Panc1 (cell line): ENCODE measurements around the gene TIMM44. TPM values are rescaled to one million over a fixed set of nuclear protein-coding genes. Genes with fewer than 3 reads are reported as not detected.

Source experiments
- ATAC-seq: fragments of 200-7000 bp; cut with Tn5 transposase; 2 replicates; pipeline ENCODE4 v1.9.1; 2020; ENCODE audit warnings: mild to moderate bottlenecking, moderate library complexity
- BruUV-seq: library from RNA; stranded (reverse); fragments of 400-500 nt; replicated peaks from 2 replicates; lab custom pipeline; 2021; lab: Mats Ljungman, UMichigan
- CTCF ChIA-PET: fragments of 300-600 bp; sonication (Branson Sonifier 250); formaldehyde crosslinking; loops from one replicate; lab custom pipeline; 2022; ENCODE audit warnings: antibody characterized with exemption; lab: Charles Lee
- POLR2A ChIA-PET: fragments of 300-600 bp; sonication (Branson Sonifier 250); formaldehyde crosslinking; loops from one replicate; lab custom pipeline; 2022; ENCODE audit warnings: antibody characterized with exemption; lab: Charles Lee
- DNase-seq: peaks from one replicate; pipeline ENCODE4 v3.0.0-alpha.2; 2010; ENCODE audit warnings: low read depth, low spot score
- H3K27ac ChIP-seq: 2 replicates; pipeline ENCODE4 v1.5.1; 2011; ENCODE audit warnings: mild to moderate bottlenecking, low read length, inconsistent platforms
- H3K27me3 ChIP-seq: fragments of 200-500 bp; sonication (Bioruptor generic); 2 replicates; pipeline ENCODE4 v1.6.0; 2014; ENCODE audit warnings: low read length, inconsistent platforms; ENCODE audit not compliant: control insufficient read depth, insufficient read depth
- H3K36me3 ChIP-seq: fragments of 200-500 bp; sonication (Bioruptor generic); 2 replicates; pipeline ENCODE4 v1.5.1; 2014; ENCODE audit warnings: inconsistent platforms, mild to moderate bottlenecking, low read length, moderate library complexity; ENCODE audit not compliant: control insufficient read depth, insufficient read depth
- H3K4me1 ChIP-seq: 2 replicates; pipeline ENCODE4 v1.5.1; 2011; ENCODE audit warnings: inconsistent platforms, mild to moderate bottlenecking, low read length, moderate library complexity; ENCODE audit not compliant: control insufficient read depth, insufficient read depth
- H3K4me3 ChIP-seq, 2 experiments: 2 replicates each; pipeline ENCODE4 v1.5.1; 2011 to 2012; ENCODE audit warnings: low read depth in 2 of 2, low read length in 2 of 2, mild to moderate bottlenecking in 2 of 2, inconsistent platforms in 1 of 2, moderate library complexity in 1 of 2
- H3K9me3 ChIP-seq: fragments of 200-500 bp; sonication (Bioruptor generic); 2 replicates; pipeline ENCODE4 v1.5.1; 2014; ENCODE audit warnings: low read depth, mild to moderate bottlenecking, inconsistent platforms, low read length, moderate library complexity; ENCODE audit not compliant: control insufficient read depth, insufficient read depth
- CTCF ChIP-seq: fragments of 450-650 bp; IDR thresholded peaks from 2 replicates; pipeline ENCODE4 v1.5.1; 2017; ENCODE audit warnings: mild to moderate bottlenecking
- POLR2AphosphoS5 ChIP-seq: IDR thresholded peaks from 2 replicates; pipeline ENCODE4 v1.6.1; 2012; ENCODE audit warnings: mild to moderate bottlenecking, low read depth, low read length, moderate library complexity
- REST ChIP-seq, 2 experiments: IDR thresholded peaks; 2 replicates each; pipeline ENCODE4 v1.6.1; 2011 to 2012; ENCODE audit warnings: low read depth in 2 of 2, control low read depth in 1 of 2, low read length in 1 of 2, mild to moderate bottlenecking in 1 of 2, moderate library complexity in 1 of 2; ENCODE audit not compliant: insufficient read depth in 1 of 2
- SIN3A ChIP-seq: IDR thresholded peaks from 2 replicates; pipeline ENCODE4 v1.6.1; 2012; ENCODE audit warnings: low read depth, mild to moderate bottlenecking, low read length, moderate library complexity, borderline replicate concordance; ENCODE audit not compliant: insufficient read depth
- TCF7L2 ChIP-seq: IDR thresholded peaks from 2 replicates; pipeline ENCODE4 v1.6.1; 2011; ENCODE audit warnings: mild to moderate bottlenecking, low read depth, low read length, inconsistent platforms
- in situ Hi-C: cut with HindIII; loops from 2 replicates; pipeline ENCODE4 v1.10.0; 2016; ENCODE audit warnings: low sequenced_read_pairs, low pct_unique_long_range_greater_than_20kb
- intact Hi-C: fragments of 100-400 bp; cut with micrococcal nuclease; formaldehyde crosslinking; loops from one replicate; pipeline ENCODE4 v1.10.0; 2022; ENCODE audit not compliant: unreplicated experiment
- total RNA-seq: library from RNA; stranded (reverse); gene quantifications from one replicate; pipeline ENCODE4 v1.2.1, GENCODE V29; 2021; ENCODE audit not compliant: unreplicated experiment

Gene TIMM44
- total RNA-seq, 1 experiment from 2014 or later: 105 TPM

- no peak overlapping the region for H3K4me3 ChIP-seq
- TF ChIP-seq POLR2AphosphoS5 (no peak), CTCF (no peak), SIN3A (no peak), REST (IDR thresholded peaks at IDR 0.05; ENCODE audit: insufficient read depth in 1 of 2, low read depth in 2 of 2, low read length in 1 of 2) (no peak), TCF7L2 (no peak)
- DNase-seq (no peak), ATAC-seq (no peak)
- H3K4me1 ChIP-seq: no peaks in the 10 kb centered on the region
- H3K9me3 ChIP-seq: no peaks in the 10 kb centered on the region
- in situ Hi-C loops: no loop called here
- peaks cover 3% of the 10 kb centered on the region; the same call in 1 of the 2 replicates for H3K36me3 ChIP-seq
- CTCF ChIA-PET: no interaction called here
- intact Hi-C loops: no loop called here
- H3K27ac ChIP-seq: no peak overlapping the region
- BruUV-seq: no TSS peak
- no peaks in the 10 kb centered on the region for H3K27me3 ChIP-seq
- POLR2A ChIA-PET: no interaction called here
Measured at GRCh38 chr19:7963566-7963965, 20.1 kb upstream of the TIMM44 start.

GRCh38 chr19:7962644-7963268 lies 19.3 kb upstream of the TIMM44 start:
- H3K36me3 ChIP-seq: peaks cover 3% of the 10 kb centered on the region; the same call in 1 of the 2 replicates
- ATAC-seq: no peak
- TSS peak; percentile 62 for BruUV-seq

More at GRCh38 chr19:7962644-7963268, 19.3 kb upstream of the TIMM44 start:
- Histone ChIP-seq H3K27ac (no peak overlapping the region), H3K4me1 (no peaks in the 10 kb centered on the region), H3K9me3 (no peaks in the 10 kb centered on the region), H3K4me3 (no peak overlapping the region), H3K27me3 (no peaks in the 10 kb centered on the region)
- no peak for DNase-seq
- TF ChIP-seq REST (IDR thresholded peaks at IDR 0.05; ENCODE audit: insufficient read depth in 1 of 2, low read depth in 2 of 2, low read length in 1 of 2): no peak
- ChIA-PET CTCF (no interaction called here), POLR2A (interaction anchor here (0.6 kb wide), 1 partner anchor 636 kb away, joined by 17 read pairs; no protein-coding TSS in a partner anchor)
- in situ Hi-C loops (no loop called here), intact Hi-C loops (no loop called here)
